HG03342 (cell line): ENCODE results near the gene PTPRC.

ENCODE experiments used
- ATAC-seq: cut with Tn5 transposase; IDR thresholded peaks from one replicate; pipeline ENCODE4 v1.9.1; 2021; ENCODE audit warnings: mild to moderate bottlenecking, moderate library complexity; ENCODE audit not compliant: unreplicated experiment

Gene PTPRC

GRCh38 chr1:198641501-198641900 lies 2.7 kb downstream of the PTPRC start:
- ATAC-seq, result peak; percentile 50

- ATAC-seq, result no peak
Observed at GRCh38 chr1:198641966-198642668, 3.3 kb downstream of the PTPRC start.

- no peak for ATAC-seq
Observed at GRCh38 chr1:198642983-198643382, 4.1 kb downstream of the PTPRC start.

DNA sequence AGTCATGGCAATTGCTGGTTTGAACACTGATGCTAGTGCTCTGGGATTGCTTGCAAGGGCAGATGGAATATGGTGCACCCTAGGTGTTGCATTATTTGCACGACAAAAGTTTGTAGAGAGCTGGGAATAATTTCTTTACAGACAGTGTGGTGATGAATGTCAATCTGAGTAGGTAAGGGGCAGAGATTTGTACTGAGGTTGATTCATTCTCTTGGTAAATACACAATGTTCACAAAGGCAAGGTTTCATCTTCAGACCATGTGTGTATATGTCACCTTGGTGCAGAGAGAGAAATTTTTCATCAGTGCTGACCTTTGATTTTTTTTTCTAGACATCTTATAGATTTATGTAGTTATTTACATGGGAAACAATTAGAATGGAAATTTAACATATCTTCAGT lies 5.0 kb downstream of the PTPRC start:
- no peak for ATAC-seq

DNA sequence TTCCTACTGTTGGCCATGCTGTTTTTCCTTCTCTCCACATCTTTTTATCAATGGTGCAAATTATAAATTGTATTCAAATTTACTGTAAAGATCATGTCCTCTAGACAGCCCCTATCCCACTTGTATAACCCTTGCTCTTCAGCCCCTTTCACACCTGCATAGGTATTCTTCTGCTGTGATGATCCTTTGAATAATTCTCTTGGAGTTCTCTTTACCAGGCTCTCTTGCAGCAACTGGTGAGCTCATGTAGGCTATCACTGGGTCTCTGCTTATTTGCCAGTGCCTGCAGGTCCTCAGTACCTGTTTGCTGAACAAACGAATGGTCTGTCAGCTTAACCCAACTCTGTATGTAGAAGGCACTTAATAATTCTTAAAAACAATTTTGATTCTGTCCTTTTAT lies 8.2 kb downstream of the PTPRC start:
- no peak for ATAC-seq

DNA sequence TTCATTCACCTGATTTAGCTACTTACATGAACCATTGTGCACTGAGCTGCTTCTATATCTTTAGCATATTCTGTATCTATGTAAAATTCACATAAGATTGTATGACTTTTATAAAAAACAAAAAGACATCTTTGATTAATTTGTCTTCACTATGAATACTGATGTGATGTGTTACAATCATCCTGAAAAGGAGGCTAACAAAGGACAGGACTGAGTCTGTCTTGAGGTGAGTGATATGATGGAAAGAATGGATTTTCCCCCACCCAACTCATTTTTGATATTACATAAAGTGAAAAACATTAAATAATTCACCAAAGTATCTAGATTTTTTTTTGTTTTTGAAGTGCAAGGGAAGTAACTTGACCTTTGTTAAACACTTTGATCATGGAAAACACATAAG lies 9.8 kb downstream of the PTPRC start:
- no peak for ATAC-seq

- ATAC-seq, result peak; percentile 15
Observed at GRCh38 chr1:198649232-198649967, 10.6 kb downstream of the PTPRC start.

DNA sequence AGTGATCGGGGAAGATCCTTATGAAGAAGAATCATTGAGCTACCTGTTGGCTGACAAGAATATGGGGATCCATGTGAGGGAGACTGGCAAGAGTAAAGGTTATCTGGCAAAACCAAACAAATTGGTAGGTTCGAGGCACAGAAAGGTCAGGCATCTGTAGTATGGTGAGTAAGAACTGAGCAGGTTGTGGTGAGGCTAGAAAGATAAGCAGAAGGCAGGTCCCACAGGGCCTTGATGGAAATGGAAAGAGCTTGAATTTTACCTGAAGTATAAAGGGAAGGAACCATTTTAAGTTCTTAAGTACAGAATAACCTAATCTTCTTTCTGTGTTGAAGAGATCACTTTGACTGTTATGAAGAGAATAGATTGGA lies 11.1 kb downstream of the PTPRC start:
- ATAC-seq, result peak; percentile 52

DNA sequence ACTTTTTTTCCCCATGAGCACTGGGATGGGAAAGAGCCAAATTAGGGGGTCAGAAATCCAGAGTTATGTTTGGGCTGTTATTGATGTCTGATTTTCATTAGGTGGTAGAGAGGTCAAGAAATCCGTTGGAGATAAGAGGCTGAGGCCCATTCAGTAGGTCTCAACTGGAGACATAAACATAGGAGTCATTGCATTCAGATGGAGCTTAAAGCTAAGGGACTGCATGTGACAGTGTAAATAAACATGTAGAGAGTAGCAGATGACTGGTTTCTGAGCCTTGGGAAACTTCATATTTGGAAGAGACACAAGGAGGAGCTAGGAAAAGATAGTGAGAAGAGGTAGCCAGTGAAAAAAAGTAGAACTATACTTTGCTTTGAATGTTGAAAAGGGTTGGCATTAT lies 11.7 kb downstream of the PTPRC start:
- no peak for ATAC-seq

- peak; percentile 55 for ATAC-seq
Observed at GRCh38 chr1:198651650-198652400, 13.0 kb downstream of the PTPRC start.

DNA sequence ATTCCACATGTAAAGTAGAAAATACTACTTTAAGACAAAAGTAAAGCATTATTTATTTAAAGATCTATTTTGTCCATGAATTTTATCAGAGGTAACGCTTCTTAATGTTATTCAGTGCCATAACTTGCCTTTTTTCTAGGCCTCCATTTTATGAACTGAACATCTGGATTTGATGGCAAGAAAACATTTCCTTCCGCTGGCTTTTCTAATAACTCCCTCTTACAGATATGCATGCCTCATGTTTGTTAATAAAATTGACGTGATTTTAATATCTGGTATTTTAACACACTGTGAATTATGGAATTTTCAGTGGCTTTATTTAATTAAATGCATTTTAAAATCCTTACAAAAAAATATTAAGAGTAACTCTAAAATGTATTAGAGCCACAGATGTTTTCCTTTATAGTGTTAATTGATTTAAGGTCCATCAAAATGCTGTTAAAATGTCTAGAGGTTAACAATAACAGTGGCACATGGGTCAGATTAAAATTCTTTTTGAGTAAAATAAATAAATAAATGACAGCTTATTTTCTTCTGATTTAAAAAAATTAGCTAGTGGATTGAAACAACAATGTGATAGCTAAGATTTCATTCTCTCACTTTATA lies 15.1 kb downstream of the PTPRC start:
- ATAC-seq, result no peak

GRCh38 chr1:198655459-198656121 lies 16.8 kb downstream of the PTPRC start:
- no peak for ATAC-seq

GRCh38 chr1:198656500-198656932 lies 17.7 kb downstream of the PTPRC start:
- no peak for ATAC-seq

DNA sequence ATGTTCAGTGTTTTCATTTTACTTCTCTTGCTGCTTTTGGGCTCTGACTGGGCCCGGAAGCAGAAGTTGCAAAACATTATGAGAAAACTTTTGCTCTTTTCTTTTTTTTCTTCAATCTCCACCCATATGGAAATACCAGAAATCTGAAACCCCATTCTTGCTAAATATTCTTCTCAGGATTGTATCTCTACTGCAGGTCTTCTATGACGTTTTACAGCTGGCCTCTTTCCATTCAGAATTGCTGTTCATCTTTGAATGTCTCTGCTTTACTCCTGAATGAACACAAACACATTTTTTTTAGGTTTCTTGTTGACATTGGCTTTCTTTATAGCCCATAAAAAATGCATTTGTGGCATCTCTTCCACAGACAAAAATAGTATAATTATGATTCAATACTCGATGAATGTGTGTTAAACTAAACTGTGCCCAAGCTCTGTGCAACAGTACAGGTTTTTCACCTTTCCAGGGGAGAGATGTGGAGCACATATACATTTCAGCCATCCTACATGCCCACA lies 18.8 kb downstream of the PTPRC start:
- peak; percentile 38 for ATAC-seq

DNA sequence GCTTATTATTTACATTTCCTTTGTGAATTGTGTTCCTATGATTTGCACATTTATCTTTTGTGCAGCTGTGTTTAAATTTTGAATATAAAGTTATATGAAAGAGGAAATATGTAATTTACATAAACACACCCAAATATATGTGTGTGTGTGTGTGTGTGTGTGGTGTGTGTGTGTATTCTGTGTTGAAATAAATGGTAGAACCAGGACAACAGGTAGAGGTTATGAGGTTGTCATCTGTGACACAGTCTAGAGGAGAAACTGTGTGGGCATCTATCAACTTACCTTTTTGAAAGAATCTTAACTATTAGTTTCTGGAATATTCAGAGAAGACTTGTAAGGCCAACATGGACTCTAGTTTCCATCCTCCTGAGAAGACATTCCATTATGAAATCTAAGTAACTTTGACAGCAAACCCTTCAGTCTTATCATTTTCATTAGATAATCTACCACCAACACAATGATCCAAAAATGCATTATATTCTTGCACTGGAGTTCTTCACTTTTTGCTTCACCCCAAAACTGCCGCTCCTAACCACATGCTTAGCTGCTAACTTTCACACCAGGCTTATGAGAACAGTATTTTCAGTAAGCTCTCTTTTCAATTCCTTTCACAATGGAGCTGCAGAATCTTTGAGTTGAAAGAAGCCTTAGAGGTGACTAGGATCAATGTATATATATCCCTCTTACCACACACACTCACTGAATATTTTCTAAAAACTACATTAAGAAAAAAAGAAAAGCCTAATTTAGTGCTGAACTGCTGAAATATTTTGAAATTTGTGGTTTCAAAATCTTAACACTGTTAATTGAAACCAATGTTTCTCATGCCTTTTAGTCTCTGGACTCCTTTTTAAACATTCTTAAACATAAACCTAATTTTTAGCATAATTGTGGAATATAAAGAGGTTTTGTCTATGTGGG lies 21.8 kb downstream of the PTPRC start:
- ATAC-seq, result peak; percentile 50

GRCh38 chr1:198662821-198663220 lies 24.0 kb downstream of the PTPRC start:
- no peak for ATAC-seq

- no peak for ATAC-seq
Observed at GRCh38 chr1:198664068-198664788, 25.4 kb downstream of the PTPRC start.

DNA sequence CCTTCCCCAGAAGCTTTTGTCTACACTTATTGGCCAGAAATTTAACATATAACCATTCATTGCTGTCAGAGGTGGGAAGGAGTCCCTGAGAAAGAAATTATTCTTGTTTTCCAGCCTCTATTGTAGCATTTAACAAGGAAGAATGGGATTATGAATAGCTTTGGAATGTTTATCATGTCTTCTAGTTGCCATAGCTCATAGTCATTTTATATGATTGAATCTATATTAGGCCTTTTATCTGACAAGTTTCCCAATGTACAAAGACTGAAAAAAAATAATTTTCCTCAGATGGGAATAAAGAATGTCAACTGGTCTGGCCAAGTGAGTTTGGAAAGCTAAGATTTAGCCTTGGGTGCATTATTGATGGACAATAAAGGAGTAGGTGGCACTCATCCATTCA lies 28.3 kb downstream of the PTPRC start:
- no peak for ATAC-seq

- ATAC-seq, result no peak
Observed at GRCh38 chr1:198667807-198668206, 29.0 kb downstream of the PTPRC start.
